Vagina (tissue), 2 donors: ENCODE results near the gene GRIK4.

Source experiments
- POLR2A ChIP-seq, 2 donors: fragments of 450-650 bp; IDR thresholded peaks; one replicate each; pipeline ENCODE4 v1.6.1; 2017; ENCODE audit warnings: antibody characterized with exemption in 2 of 2, mild to moderate bottlenecking in 2 of 2, moderate library complexity in 2 of 2
- TF ChIP-seq, protein P1 (sequence below), 3 experiments: fragments of 450-650 bp in 2 of 3; fragments of 200-600 bp in 1 of 3; sonication (generic) in 1 of 3; IDR thresholded peaks; one replicate each; pipeline ENCODE4 v1.5.1; 2017 to 2019; ENCODE audit warnings: antibody characterized with exemption in 3 of 3, mild to moderate bottlenecking in 2 of 3, moderate library complexity in 2 of 3

DNA sequence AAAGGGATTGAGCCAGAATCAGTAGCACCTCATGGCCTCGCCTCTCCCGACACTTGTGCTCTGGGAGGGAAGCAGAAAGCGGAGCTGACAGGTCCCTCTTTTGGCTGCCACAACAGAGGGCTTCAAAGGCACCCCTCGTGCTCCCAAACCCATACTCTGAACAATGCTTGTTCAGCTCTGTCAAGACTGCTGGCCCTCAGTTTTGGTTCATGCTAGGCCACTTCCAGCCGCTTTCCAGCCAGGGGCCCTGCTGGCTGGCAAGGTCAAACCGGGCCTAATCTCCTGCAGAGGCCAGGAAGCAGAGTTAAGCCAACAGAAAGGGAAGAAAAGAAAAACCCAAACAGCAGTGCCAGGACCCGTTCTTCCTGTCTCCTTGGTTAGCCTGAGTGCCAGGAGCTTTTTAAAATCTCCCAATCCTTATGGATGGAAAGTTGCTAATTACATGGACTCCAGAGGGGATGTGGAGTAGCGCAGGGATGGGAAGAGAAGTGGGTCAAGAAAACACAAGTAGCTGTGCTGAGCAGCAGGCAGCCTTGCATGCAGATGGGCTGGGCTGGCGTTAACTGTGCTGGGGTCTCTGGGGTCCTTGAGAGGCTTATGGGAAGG, 150.6 kb downstream of the GRIK4 start:
- TF ChIP-seq, protein P1, sequence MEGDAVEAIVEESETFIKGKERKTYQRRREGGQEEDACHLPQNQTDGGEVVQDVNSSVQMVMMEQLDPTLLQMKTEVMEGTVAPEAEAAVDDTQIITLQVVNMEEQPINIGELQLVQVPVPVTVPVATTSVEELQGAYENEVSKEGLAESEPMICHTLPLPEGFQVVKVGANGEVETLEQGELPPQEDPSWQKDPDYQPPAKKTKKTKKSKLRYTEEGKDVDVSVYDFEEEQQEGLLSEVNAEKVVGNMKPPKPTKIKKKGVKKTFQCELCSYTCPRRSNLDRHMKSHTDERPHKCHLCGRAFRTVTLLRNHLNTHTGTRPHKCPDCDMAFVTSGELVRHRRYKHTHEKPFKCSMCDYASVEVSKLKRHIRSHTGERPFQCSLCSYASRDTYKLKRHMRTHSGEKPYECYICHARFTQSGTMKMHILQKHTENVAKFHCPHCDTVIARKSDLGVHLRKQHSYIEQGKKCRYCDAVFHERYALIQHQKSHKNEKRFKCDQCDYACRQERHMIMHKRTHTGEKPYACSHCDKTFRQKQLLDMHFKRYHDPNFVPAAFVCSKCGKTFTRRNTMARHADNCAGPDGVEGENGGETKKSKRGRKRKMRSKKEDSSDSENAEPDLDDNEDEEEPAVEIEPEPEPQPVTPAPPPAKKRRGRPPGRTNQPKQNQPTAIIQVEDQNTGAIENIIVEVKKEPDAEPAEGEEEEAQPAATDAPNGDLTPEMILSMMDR (IDR thresholded peaks at IDR 0.05), result no peak
- TF ChIP-seq POLR2A (IDR thresholded peaks at IDR 0.05), result no peak
